Inflammatory macrophage (primary cell): ENCODE results near the gene DAZAP2.
"Not testable (repeated sequence)": the region's sequence is repeated elsewhere in the genome, so short reads cannot be mapped to it uniquely, and the experiment has no call there.

ENCODE experiments used
- DNase-seq, 2 donors: peaks; one replicate each; pipeline ENCODE4 v3.0.0-alpha.2; 2020 to 2022

DAZAP2 gene

GRCh38 chr12:51247523-51248206 is 9.0 kb downstream of the DAZAP2 start:
- DNase-seq, result no peak

- no peak for DNase-seq
These were observed 14.7 kb downstream of the DAZAP2 start for GRCh38 chr12:51253276-51253675.

- DNase-seq, result no peak
These were observed 15.9 kb downstream of the DAZAP2 start for GRCh38 chr12:51254536-51254935.

GRCh38 chr12:51259600-51259999 is 21.0 kb downstream of the DAZAP2 start:
- DNase-seq, result not testable (repeated sequence)

- DNase-seq, result peak in 1 of 2 donors; percentile 56
These were observed 24.1 kb downstream of the DAZAP2 start for GRCh38 chr12:51262758-51263177.

- DNase-seq, result no peak
These were observed 24.7 kb downstream of the DAZAP2 start for GRCh38 chr12:51263341-51263740.

- no peak for DNase-seq
These were observed 25.7 kb downstream of the DAZAP2 start for GRCh38 chr12:51264297-51264696.

- no peak for DNase-seq
These were observed 26.4 kb downstream of the DAZAP2 start for GRCh38 chr12:51265024-51265423.

GRCh38 chr12:51269174-51270066 is 30.8 kb downstream of the DAZAP2 start:
- peak in 1 of 2 donors; percentile 8 for DNase-seq

GRCh38 chr12:51270067-51270950 is 31.7 kb downstream of the DAZAP2 start, which contains the start of gene SMAGP:
Gene SMAGP (minus strand): TSS chr12:51270415. CDS start chr12:51269278, 1,137 bp downstream.
- DNase-seq, result peak in 1 of 2 donors; percentile 39

GRCh38 chr12:51270951-51271518 is 32.4 kb downstream of the DAZAP2 start:
- DNase-seq, result no peak

- DNase-seq, result not testable (repeated sequence)
These were observed 34.2 kb downstream of the DAZAP2 start for GRCh38 chr12:51272810-51273209.

GRCh38 chr12:51275088-51275487 is 36.5 kb downstream of the DAZAP2 start:
- DNase-seq, result no peak

- no peak for DNase-seq
These were observed 42.7 kb downstream of the DAZAP2 start for GRCh38 chr12:51281202-51281924.

- DNase-seq, result no peak
These were observed 47.2 kb downstream of the DAZAP2 start for GRCh38 chr12:51285843-51286242.

GRCh38 chr12:51291603-51292513 is 53.2 kb downstream of the DAZAP2 start:
- DNase-seq, result peak; percentile 85 to 88
